NCI-H446 treated with DMSO at 0.1 percent for 48 hours (cell line): ENCODE results near the gene ACTR3.

Experiments
- DNase-seq: peaks from one replicate; lab custom pipeline; 2025; lab: John Stamatoyannopoulos, UW

The ACTR3 gene

GRCh38 chr2:114005110-114005783, 115.4 kb downstream of the ACTR3 start:
- no peak for DNase-seq

- DNase-seq = no peak
Observed at GRCh38 chr2:114006460-114006859, 116.6 kb downstream of the ACTR3 start.

- no peak for DNase-seq
Observed at GRCh38 chr2:114007436-114007835, 117.5 kb downstream of the ACTR3 start.

GRCh38 chr2:114008720-114009119, 118.8 kb downstream of the ACTR3 start:
- DNase-seq = no peak

- no peak for DNase-seq
Observed at GRCh38 chr2:114009205-114009944, 119.5 kb downstream of the ACTR3 start.

- no peak for DNase-seq
Observed at GRCh38 chr2:114010001-114010400, 120.1 kb downstream of the ACTR3 start.

- no peak for DNase-seq
Observed at GRCh38 chr2:114011713-114012112, 121.8 kb downstream of the ACTR3 start.
